Stimulated activated CD4-positive, alpha-beta T cell treated with anti-CD3 and anti-CD28 coated beads, Interleukin-2, amount 100 ng/mL, for 4 hours (primary cell): ENCODE results near the gene NAIF1.
A peak's percentile ranks its signal among the peaks of the same experiment; 100 is the strongest.
"Not testable (repeated sequence)": the region's sequence is repeated elsewhere in the genome, so short reads cannot be mapped to it uniquely, and the experiment has no call there.

Experiments
- DNase-seq: peaks from one replicate; pipeline ENCODE4 v3.0.0-alpha.2; 2020; ENCODE audit warnings: low read depth

Gene NAIF1, protein sequence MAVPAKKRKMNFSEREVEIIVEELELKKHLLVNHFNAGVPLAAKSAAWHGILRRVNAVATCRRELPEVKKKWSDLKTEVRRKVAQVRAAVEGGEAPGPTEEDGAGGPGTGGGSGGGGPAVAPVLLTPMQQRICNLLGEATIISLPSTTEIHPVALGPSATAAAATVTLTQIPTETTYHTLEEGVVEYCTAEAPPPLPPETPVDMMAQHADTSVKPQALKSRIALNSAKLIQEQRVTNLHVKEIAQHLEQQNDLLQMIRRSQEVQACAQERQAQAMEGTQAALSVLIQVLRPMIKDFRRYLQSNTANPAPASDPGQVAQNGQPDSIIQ

GRCh38 chr9:128066713-128067644, at the start of gene NAIF1:
NAIF1 (minus strand) TSS chr9:128067320; CDS start chr9:128067101, 219 bp downstream.
- peak; percentile 94 for DNase-seq

DNA sequence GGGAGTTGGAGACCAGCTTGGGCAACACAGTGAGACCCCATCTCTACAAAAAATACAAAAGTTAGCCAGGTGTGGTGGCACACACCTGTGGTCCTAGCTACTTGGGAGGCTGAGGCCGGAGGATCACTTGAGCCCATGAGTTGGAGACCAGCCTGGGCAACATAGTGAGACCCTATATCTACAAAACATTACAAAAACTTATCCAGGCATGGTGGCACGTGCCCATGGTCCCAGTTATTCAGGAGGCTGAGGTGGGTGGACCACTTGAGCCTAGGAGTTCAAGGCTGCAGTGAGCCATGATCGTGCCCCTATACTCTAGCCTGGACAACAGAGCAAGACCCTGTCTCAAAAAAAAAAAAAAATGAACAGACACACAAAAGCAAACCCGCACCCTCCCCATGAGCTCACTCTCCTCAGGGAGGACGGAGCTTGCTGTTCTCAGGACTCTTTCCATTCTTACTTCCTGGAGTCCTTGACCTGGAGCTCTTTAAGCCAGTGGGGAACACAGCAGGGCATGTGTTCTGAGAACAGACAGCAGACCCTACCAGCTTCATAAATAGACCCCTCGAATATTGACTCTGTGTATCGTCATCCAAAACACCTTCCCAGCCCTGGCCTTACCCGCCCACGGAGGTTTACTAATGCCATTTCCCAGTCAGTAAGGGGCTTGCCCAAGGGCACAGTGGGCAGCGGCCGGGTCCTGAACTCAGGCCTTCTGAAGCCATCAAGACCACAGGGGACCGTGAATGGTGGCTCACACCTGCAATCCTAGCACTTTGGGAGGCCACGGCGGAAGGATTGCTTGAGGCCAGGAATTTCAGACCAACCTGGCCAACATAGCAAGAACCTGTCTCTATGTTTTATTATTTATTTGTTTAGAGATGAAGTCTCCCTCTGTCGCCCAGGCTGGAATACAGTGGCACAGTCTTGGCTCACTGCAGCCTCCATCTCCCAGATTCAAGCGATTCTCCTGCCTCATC, 49.3 kb upstream of the NAIF1 start:
- no peak for DNase-seq

GRCh38 chr9:128115187-128116103, 48.3 kb upstream of the NAIF1 start:
- no peak for DNase-seq

GRCh38 chr9:128114326-128115186, 47.4 kb upstream of the NAIF1 start:
- DNase-seq, result no peak

GRCh38 chr9:128113526-128114325, 46.6 kb upstream of the NAIF1 start:
- no peak for DNase-seq

- DNase-seq, result not testable (repeated sequence)
Measured at GRCh38 chr9:128111726-128112125, 44.6 kb upstream of the NAIF1 start.

- no peak for DNase-seq
Measured at GRCh38 chr9:128109050-128109709, 42.1 kb upstream of the NAIF1 start.

DNA sequence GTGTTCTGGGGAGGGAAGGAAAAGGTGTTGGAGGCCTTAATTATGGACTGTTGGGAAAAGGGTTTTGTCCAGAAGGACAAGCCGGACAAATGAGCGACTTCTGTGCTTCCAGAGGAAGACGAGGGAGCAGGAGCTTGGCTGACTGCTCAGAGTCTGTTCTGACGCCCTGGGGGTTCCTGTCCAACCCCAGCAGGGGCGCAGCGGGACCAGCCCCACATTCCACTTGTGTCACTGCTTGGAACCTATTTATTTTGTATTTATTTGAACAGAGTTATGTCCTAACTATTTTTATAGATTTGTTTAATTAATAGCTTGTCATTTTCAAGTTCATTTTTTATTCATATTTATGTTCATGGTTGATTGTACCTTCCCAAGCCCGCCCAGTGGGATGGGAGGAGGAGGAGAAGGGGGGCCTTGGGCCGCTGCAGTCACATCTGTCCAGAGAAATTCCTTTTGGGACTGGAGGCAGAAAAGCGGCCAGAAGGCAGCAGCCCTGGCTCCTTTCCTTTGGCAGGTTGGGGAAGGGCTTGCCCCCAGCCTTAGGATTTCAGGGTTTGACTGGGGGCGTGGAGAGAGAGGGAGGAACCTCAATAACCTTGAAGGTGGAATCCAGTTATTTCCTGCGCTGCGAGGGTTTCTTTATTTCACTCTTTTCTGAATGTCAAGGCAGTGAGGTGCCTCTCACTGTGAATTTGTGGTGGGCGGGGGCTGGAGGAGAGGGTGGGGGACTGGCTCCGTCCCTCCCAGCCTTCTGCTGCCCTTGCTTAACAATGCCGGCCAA, 41.3 kb upstream of the NAIF1 start:
- DNase-seq, result no peak

DNA sequence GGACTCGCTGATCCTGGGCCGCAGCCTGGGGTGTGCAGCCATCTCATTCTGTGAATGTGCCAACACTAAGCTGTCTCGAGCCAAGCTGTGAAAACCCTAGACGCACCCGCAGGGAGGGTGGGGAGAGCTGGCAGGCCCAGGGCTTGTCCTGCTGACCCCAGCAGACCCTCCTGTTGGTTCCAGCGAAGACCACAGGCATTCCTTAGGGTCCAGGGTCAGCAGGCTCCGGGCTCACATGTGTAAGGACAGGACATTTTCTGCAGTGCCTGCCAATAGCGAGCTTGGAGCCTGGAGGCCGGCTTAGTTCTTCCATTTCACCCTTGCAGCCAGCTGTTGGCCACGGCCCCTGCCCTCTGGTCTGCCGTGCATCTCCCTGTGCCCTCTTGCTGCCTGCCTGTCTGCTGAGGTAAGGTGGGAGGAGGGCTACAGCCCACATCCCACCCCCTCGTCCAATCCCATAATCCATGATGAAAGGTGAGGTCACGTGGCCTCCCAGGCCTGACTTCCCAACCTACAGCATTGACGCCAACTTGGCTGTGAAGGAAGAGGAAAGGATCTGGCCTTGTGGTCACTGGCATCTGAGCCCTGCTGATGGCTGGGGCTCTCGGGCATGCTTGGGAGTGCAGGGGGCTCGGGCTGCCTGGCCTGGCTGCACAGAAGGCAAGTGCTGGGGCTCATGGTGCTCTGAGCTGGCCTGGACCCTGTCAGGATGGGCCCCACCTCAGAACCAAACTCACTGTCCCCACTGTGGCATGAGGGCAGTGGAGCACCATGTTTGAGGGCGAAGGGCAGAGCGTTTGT, 40.5 kb upstream of the NAIF1 start:
- no peak for DNase-seq

DNA sequence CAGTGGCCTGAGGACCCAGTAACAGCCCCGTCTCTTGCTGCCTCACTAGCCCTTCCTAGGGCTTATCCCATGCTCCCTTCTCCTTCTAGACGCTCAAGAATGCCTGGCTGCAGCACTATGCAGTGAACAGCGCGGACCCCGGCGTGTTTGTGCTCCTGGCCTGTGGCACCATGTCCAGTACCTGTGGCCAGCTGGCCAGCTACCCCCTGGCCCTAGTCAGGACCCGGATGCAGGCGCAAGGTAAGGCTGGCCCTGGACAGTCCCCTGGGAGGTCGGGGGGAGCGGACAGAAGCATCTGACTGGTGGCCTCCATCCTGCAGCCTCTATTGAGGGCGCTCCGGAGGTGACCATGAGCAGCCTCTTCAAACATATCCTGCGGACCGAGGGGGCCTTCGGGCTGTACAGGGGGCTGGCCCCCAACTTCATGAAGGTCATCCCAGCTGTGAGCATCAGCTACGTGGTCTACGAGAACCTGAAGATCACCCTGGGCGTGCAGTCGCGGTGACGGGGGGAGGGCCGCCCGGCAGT, 39.9 kb upstream of the NAIF1 start:
- no peak for DNase-seq

GRCh38 chr9:128106181-128106939, 39.2 kb upstream of the NAIF1 start:
- DNase-seq, result no peak

- no peak for DNase-seq
Measured at GRCh38 chr9:128105538-128106175, 38.5 kb upstream of the NAIF1 start.

GRCh38 chr9:128104171-128104618, 37.1 kb upstream of the NAIF1 start:
- no peak for DNase-seq

DNA sequence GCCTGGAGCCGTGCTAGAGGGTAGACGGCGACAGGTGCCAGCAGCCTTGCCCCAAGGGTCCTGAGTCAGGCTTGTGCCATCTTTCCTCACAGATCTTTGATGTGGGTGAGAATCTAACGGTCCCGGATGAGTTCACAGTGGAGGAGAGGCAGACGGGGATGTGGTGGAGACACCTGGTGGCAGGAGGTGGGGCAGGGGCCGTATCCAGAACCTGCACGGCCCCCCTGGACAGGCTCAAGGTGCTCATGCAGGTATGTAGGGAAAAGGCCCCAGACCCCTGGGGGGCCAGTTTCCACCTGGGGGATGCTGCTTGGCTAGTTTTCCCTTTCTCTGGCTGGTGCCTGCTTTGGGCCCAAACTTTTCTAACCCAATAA, 36.5 kb upstream of the NAIF1 start:
- no peak for DNase-seq
